Measurements from ENCODE around the gene KIF25.

- no peak for TF ChIP-seq CTCF (IDR thresholded peaks at IDR 0.05)
- no peak for TF ChIP-seq POLR2A (IDR thresholded peaks at IDR 0.05)
- TF ChIP-seq EP300 (IDR thresholded peaks at IDR 0.05) = no peak
Observed at GRCh38 chr6:167985911-167986595, 11.4 kb upstream of the KIF25 start.

Data from ovary (tissue), 3 donors.